Measurements from ENCODE around the gene HPCAL1.

DNA sequence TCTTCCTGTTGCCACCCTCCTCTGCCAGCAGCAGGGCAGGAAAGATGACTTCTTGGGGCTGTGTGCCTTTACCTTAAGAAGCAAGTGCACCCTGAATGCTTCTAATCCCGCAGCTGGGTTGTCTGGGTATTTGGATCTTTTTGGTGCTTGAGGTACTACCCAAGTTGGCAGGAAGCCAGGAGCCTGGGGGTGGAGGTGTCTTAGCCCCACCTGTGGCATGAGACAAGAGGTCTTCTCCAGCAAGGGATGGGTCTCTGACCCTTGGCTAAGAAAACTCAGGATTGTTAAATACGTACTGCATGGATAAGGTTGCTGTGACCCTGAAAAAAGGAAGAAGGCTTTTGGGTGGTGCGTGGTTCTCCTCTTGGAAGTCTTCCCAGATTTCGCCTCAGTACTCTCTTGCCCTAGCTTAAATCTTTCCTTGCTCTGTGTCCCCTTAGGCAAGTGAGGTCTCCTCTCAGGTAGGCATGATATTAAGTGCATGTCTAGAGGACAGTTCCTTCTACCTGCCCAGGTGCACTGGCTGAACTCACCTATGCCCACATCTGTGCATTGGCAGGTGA is 4.3 kb downstream of the HPCAL1 start:
- TF ChIP-seq, protein P1, sequence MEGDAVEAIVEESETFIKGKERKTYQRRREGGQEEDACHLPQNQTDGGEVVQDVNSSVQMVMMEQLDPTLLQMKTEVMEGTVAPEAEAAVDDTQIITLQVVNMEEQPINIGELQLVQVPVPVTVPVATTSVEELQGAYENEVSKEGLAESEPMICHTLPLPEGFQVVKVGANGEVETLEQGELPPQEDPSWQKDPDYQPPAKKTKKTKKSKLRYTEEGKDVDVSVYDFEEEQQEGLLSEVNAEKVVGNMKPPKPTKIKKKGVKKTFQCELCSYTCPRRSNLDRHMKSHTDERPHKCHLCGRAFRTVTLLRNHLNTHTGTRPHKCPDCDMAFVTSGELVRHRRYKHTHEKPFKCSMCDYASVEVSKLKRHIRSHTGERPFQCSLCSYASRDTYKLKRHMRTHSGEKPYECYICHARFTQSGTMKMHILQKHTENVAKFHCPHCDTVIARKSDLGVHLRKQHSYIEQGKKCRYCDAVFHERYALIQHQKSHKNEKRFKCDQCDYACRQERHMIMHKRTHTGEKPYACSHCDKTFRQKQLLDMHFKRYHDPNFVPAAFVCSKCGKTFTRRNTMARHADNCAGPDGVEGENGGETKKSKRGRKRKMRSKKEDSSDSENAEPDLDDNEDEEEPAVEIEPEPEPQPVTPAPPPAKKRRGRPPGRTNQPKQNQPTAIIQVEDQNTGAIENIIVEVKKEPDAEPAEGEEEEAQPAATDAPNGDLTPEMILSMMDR (IDR thresholded peaks at IDR 0.05; ENCODE audit: insufficient read depth, low read depth, low read length) = no peak
- TF ChIP-seq EZH2 (IDR thresholded peaks at IDR 0.05; ENCODE audit: insufficient read depth, low read length) = no peak
